ENCODE results near the gene TMOD3. TPM values are rescaled to one million over a fixed set of nuclear protein-coding genes. Genes with fewer than 3 reads are reported as not detected.

TMOD3 gene
- total RNA-seq, 1 donor from 2014 or later: 39.0 TPM

- CTCF ChIA-PET: no interaction called here
- Mint-ChIP-seq H3K4me1 (no peaks in the 10 kb centered on the region), H3K9me3 (no peaks in the 10 kb centered on the region)
Measured at GRCh38 chr15:51812598-51812997, 16.9 kb upstream of the TMOD3 start.

DNA sequence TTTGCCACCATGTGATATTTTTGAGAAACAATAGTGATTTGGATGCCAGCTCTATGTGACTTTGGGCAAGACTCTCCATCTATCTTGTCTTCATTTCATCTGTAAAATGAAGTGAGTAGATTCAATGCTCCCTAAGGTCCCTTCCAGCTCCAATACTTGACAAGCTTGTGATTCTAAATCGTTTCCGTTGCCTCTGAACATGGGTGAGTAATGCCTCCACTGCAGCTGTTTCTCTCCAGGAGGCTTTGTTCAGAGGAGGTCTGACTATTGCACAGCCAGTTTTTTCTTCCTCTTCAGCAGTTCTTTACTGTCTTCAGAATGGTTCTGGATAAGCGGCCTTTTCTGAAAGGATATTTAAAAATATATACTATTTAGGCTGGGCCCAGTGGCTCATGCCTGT, 14.8 kb upstream of the TMOD3 start:
- Mint-ChIP-seq H3K27ac (no peak overlapping the region), H3K9me3 (no peaks in the 10 kb centered on the region), H3K36me3 (ENCODE audit: low read depth) (peaks cover 20% of the 10 kb centered on the region), H3K4me3 (no peak overlapping the region), H3K4me1 (no peaks in the 10 kb centered on the region), H3K27me3 (no peaks in the 10 kb centered on the region)
- POLR2A ChIA-PET: no interaction called here
- CTCF ChIA-PET: no interaction called here
- no peak for TF ChIP-seq CTCF (IDR thresholded peaks at IDR 0.05)
- DNase-seq (no peak), ATAC-seq (ENCODE audit: low read depth) (no peak)
- intact Hi-C loops (cut with micrococcal nuclease): no loop called here

More at GRCh38 chr15:51812598-51812997, 16.9 kb upstream of the TMOD3 start:
- no peak for TF ChIP-seq CTCF (IDR thresholded peaks at IDR 0.05)
- ATAC-seq (ENCODE audit: low read depth) (no peak), DNase-seq (no peak)
- Mint-ChIP-seq H3K36me3 (ENCODE audit: low read depth) (peaks cover 32% of the 10 kb centered on the region), H3K27me3 (no peaks in the 10 kb centered on the region), H3K27ac (no peak overlapping the region), H3K4me3 (no peak overlapping the region)
- intact Hi-C loops (cut with micrococcal nuclease): no loop called here
- POLR2A ChIA-PET: no interaction called here

GRCh38 chr15:51816611-51817010, 12.8 kb upstream of the TMOD3 start:
- ChIA-PET POLR2A (no interaction called here), CTCF (no interaction called here)
- no peak for TF ChIP-seq CTCF (IDR thresholded peaks at IDR 0.05)
- Mint-ChIP-seq H3K27me3 (no peaks in the 10 kb centered on the region), H3K4me3 (no peak overlapping the region), H3K36me3 (ENCODE audit: low read depth) (peaks cover 15% of the 10 kb centered on the region), H3K9me3 (peaks cover 13% of the 10 kb centered on the region), H3K27ac (no peak overlapping the region), H3K4me1 (no peaks in the 10 kb centered on the region)
- ATAC-seq (ENCODE audit: low read depth) (no peak), DNase-seq (no peak)
- intact Hi-C loops (cut with micrococcal nuclease): no loop called here

DNA sequence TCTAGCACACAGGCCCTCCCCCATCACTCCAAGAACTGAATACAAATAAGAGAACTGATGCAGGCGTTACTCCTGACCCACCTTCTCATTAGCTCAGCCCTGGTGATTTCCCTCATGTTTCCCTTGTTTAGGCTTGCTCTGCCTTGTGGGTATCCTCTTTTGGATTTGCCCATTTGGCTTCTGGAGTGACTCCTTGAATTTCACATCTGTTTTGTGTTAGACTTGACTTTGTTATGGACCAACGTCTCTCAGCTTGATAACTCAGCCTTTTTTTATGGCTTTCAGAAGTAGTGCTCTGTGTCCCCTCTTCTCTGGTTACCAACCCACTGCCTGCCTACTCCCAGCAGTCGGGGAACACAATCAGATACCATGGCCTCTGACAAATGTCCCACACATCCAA, 11.3 kb upstream of the TMOD3 start:
- intact Hi-C loops (cut with micrococcal nuclease): no loop called here
- ChIA-PET POLR2A (no interaction called here), CTCF (no interaction called here)
- Mint-ChIP-seq H3K27me3 (no peaks in the 10 kb centered on the region), H3K4me1 (no peaks in the 10 kb centered on the region), H3K4me3 (no peak overlapping the region), H3K27ac (no peak overlapping the region), H3K9me3 (peaks cover 13% of the 10 kb centered on the region), H3K36me3 (ENCODE audit: low read depth) (peaks cover 12% of the 10 kb centered on the region)
- ATAC-seq (ENCODE audit: low read depth) (no peak), DNase-seq (no peak)
- TF ChIP-seq CTCF (IDR thresholded peaks at IDR 0.05): no peak

DNA sequence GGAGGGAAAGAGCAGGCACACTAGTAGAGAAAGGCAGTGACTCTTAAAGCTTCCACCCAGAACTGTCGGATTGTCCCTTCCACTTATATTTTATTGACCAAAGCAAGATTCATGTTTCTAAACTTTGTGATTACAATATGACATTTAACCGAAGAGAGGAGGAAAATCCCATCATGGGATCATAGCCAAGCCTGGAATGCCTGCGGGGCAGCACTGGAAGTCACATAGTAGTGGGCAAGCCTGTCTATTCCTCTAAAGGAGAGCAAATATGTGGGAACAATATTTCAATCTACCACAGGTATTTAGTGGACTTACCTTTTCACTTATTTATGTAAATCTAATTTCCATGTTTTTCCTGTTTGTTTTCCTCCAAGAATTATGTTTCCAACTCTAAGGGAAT, 3.8 kb upstream of the TMOD3 start:
- no peak for TF ChIP-seq CTCF (IDR thresholded peaks at IDR 0.05)
- H3K27me3 Mint-ChIP-seq: no peaks in the 10 kb centered on the region
- POLR2A ChIA-PET: interaction anchor here (0.9 kb wide), 1 partner anchor 93 kb away, joined by 6 read pairs; no protein-coding TSS in a partner anchor
- H3K36me3 Mint-ChIP-seq (ENCODE audit: low read depth): peaks cover 8% of the 10 kb centered on the region
- DNase-seq (no peak), ATAC-seq (ENCODE audit: low read depth) (no peak)
- peaks cover 6% of the 10 kb centered on the region for H3K9me3 Mint-ChIP-seq
- no peak overlapping the region for H3K27ac Mint-ChIP-seq
- CTCF ChIA-PET: interaction anchor here (1.1 to 2.3 kb wide), 2 partner anchors 49 to 57 kb away, joined by 5 to 6 read pairs; no protein-coding TSS in a partner anchor
- peaks cover 9% of the 10 kb centered on the region for H3K4me1 Mint-ChIP-seq
- H3K4me3 Mint-ChIP-seq: no peak overlapping the region
- intact Hi-C loops (cut with micrococcal nuclease): loop anchor here (5.0 kb wide), 2 partner anchors 88 to 147 kb away; partner anchors contain the start of genes LEO1 and LYSMD2

Data from activated B cell treated with CpG ODN at 0.5 μM for 24 hours (primary cell).